HepG2 (cell line): ENCODE results near the gene NAA38. TPM values are rescaled to one million over a fixed set of nuclear protein-coding genes. Genes with fewer than 3 reads are reported as not detected.
A peak's percentile ranks its signal among the peaks of the same experiment; 100 is the strongest.

ENCODE experiments used
- ADNP ChIP-seq: sonication (generic); formaldehyde crosslinking; IDR thresholded peaks from 2 replicates; pipeline ENCODE4 v1.4.0; 2020; ENCODE audit warnings: missing genetic modification reagents
- AGO1 ChIP-seq: fragments of 200-400 bp; formaldehyde crosslinking; IDR thresholded peaks from 2 replicates; pipeline ENCODE4 v1.6.1; 2017; ENCODE audit warnings: mild to moderate bottlenecking, low read depth, low read length, moderate library complexity; ENCODE audit not compliant: poor library complexity, severe bottlenecking
- ATF1 ChIP-seq: IDR thresholded peaks from 2 replicates; pipeline ENCODE4 v1.6.1; 2016; ENCODE audit warnings: mild to moderate bottlenecking, control low read depth
- CCAR2 ChIP-seq: fragments of 200-400 bp; formaldehyde crosslinking; optimal IDR thresholded peaks from 2 replicates; pipeline ENCODE3; 2018; ENCODE audit warnings: low read depth, mild to moderate bottlenecking, low read length, moderate library complexity
- EED ChIP-seq: sonication (generic); formaldehyde crosslinking; IDR thresholded peaks from 2 replicates; pipeline ENCODE4 v1.5.0; 2020; ENCODE audit warnings: mild to moderate bottlenecking, missing genetic modification reagents
- KDM3A ChIP-seq: IDR thresholded peaks from 2 replicates; pipeline ENCODE4 v1.6.1; 2018; ENCODE audit warnings: low read depth, missing compliant biosample characterization
- KMT2A ChIP-seq: sonication (generic); formaldehyde crosslinking; IDR thresholded peaks from 2 replicates; pipeline ENCODE4 v1.4.0; 2020; ENCODE audit warnings: missing genetic modification reagents
- RNF2 ChIP-seq: fragments of 450-650 bp; conservative IDR thresholded peaks from 2 replicates; pipeline ENCODE4 v1.6.1; 2016; ENCODE audit warnings: low read depth
- SETDB1 ChIP-seq: sonication (generic); formaldehyde crosslinking; IDR thresholded peaks from 2 replicates; pipeline ENCODE4 v1.5.1; 2020; ENCODE audit warnings: missing genetic modification reagents, mild to moderate bottlenecking, borderline replicate concordance
- SP5 ChIP-seq: IDR thresholded peaks from 2 replicates; pipeline ENCODE4 v1.6.1; 2016; ENCODE audit warnings: low read depth, borderline replicate concordance
- THYN1 ChIP-seq: sonication (generic); formaldehyde crosslinking; IDR thresholded peaks from 2 replicates; pipeline ENCODE4 v1.8.1; 2023; ENCODE audit warnings: low read depth, mild to moderate bottlenecking, moderate library complexity, missing genetic modification reagents, borderline replicate concordance
- ZMYM4 ChIP-seq: sonication (generic); formaldehyde crosslinking; IDR thresholded peaks from 2 replicates; pipeline ENCODE4 v1.8.1; 2023; ENCODE audit warnings: mild to moderate bottlenecking, missing genetic modification reagents
- ZNF20 ChIP-seq: sonication (generic); formaldehyde crosslinking; IDR thresholded peaks from 2 replicates; pipeline ENCODE4 v1.4.0; 2020; ENCODE audit warnings: mild to moderate bottlenecking, moderate library complexity, missing genetic modification reagents
- ZNF382 ChIP-seq: sonication (generic); formaldehyde crosslinking; IDR thresholded peaks from 2 replicates; pipeline ENCODE4 v1.5.0; 2020; ENCODE audit warnings: missing genetic modification reagents, mild to moderate bottlenecking, borderline replicate concordance
- ZNF543 ChIP-seq: sonication (generic); formaldehyde crosslinking; IDR thresholded peaks from 2 replicates; pipeline ENCODE4 v1.4.0; 2020; ENCODE audit warnings: mild to moderate bottlenecking, missing genetic modification reagents
- ZNF883 ChIP-seq: sonication (generic); formaldehyde crosslinking; IDR thresholded peaks from 2 replicates; pipeline ENCODE4 v1.5.1; 2020; ENCODE audit warnings: mild to moderate bottlenecking, missing genetic modification reagents; ENCODE audit errors: not compliant biosample characterization
- polyA plus RNA-seq, 8 experiments: library from polyadenylated mRNA; depleted of rRNA in 3 of 8; stranded (reverse) in 7 of 8; unstranded in 1 of 8; fragments of >200 nt; fragmentation: Illumina TruSeq in 4 of 8; extraction: Trizol in 4 of 8; gene quantifications; 2 replicates each; pipeline versions ENCODE4 v1.2.1 to v1.2.3, GENCODE V29; 2011 to 2016; ENCODE audit warnings: low read depth in 4 of 8, missing spikeins in 1 of 8, mixed read lengths in 1 of 8; ENCODE audit not compliant: insufficient read depth in 1 of 8
- total RNA-seq, 5 experiments: library from RNA; depleted of rRNA; stranded (reverse); fragments of >200 nt; fragmentation: Illumina TruSeq; extraction: Trizol; gene quantifications; 2 replicates each; pipeline ENCODE4 v1.2.3, GENCODE V29; 2016; ENCODE audit warnings: low read depth in 1 of 5
- TF ChIP-seq, protein P1 (sequence below): sonication (generic); formaldehyde crosslinking; IDR thresholded peaks from 2 replicates; pipeline ENCODE4 v1.5.0; 2020; ENCODE audit warnings: mild to moderate bottlenecking, missing genetic modification reagents, moderate library complexity
- TF ChIP-seq, protein P2 (sequence below): sonication (generic); formaldehyde crosslinking; IDR thresholded peaks from 2 replicates; pipeline ENCODE4 v1.4.0; 2020; ENCODE audit warnings: mild to moderate bottlenecking, missing genetic modification reagents
- TF ChIP-seq, protein P3 (sequence below): sonication (generic); formaldehyde crosslinking; conservative IDR thresholded peaks from 2 replicates; pipeline ENCODE4 v1.8.1; 2023; ENCODE audit warnings: missing genetic modification reagents
- TF ChIP-seq, protein P4 (sequence below): sonication (generic); formaldehyde crosslinking; IDR thresholded peaks from 2 replicates; pipeline ENCODE4 v1.5.0; 2020; ENCODE audit warnings: missing genetic modification reagents
- TF ChIP-seq, protein P5 (sequence below): sonication (generic); formaldehyde crosslinking; IDR thresholded peaks from 2 replicates; pipeline ENCODE4 v1.4.0; 2020; ENCODE audit warnings: missing genetic modification reagents

NAA38 gene
- total and polyA plus RNA-seq, 2 of the 13 experiments (the other 11 are each of a cell fraction or from before 2014, with no cell fraction given), result 46.9 to 91.6 TPM

DNA sequence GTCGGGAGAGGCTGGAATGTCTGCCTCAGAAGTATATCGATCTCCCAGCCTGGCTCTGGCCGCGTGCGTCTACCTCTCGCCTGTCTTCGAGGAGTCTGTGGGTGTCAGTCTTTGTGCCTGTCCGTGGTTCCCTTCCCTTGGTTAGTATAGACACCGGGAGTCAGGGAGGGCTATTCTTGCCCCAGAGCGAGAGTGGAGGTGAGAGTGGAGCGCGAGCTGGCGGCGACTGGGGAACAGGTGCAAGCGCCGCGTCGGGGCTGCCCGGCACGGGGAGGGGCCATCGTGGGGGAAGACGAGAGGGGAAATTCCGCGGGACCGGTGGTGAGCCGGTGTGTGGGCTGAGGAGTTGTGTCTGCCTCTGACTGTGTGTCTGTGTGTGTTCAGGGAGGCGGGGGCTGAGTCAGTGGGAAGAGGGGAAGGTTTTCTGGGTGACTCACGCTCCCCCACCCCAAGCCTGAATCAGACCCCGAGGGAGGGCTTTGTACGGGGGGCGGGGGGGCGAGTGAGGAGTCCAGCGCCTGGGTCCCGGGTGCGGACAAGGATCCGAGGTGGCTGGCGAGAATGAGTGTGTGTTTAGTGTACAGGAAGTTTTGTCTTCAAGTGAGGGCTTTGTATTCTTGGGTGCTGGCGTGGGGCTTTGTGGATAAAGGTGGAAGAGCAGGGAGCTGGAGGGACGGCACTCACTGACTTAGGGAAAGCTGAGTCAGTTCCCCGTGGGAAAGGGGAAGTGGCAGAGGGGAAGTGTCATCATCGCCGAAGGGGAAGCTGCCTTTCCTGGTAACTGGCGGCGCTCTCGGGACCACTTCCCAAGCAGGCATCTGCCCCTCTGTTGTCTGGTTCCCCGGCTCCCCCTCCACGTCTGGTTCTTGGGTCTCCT, 14.7 kb downstream of the NAA38 start (continued):
- TF ChIP-seq, protein P1, sequence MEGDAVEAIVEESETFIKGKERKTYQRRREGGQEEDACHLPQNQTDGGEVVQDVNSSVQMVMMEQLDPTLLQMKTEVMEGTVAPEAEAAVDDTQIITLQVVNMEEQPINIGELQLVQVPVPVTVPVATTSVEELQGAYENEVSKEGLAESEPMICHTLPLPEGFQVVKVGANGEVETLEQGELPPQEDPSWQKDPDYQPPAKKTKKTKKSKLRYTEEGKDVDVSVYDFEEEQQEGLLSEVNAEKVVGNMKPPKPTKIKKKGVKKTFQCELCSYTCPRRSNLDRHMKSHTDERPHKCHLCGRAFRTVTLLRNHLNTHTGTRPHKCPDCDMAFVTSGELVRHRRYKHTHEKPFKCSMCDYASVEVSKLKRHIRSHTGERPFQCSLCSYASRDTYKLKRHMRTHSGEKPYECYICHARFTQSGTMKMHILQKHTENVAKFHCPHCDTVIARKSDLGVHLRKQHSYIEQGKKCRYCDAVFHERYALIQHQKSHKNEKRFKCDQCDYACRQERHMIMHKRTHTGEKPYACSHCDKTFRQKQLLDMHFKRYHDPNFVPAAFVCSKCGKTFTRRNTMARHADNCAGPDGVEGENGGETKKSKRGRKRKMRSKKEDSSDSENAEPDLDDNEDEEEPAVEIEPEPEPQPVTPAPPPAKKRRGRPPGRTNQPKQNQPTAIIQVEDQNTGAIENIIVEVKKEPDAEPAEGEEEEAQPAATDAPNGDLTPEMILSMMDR (CRISPR knock-in tag), result no peak
- no peak for TF ChIP-seq ZNF382
- TF ChIP-seq ATF1 (CRISPR knock-in tag), result no peak
- TF ChIP-seq, protein P2, sequence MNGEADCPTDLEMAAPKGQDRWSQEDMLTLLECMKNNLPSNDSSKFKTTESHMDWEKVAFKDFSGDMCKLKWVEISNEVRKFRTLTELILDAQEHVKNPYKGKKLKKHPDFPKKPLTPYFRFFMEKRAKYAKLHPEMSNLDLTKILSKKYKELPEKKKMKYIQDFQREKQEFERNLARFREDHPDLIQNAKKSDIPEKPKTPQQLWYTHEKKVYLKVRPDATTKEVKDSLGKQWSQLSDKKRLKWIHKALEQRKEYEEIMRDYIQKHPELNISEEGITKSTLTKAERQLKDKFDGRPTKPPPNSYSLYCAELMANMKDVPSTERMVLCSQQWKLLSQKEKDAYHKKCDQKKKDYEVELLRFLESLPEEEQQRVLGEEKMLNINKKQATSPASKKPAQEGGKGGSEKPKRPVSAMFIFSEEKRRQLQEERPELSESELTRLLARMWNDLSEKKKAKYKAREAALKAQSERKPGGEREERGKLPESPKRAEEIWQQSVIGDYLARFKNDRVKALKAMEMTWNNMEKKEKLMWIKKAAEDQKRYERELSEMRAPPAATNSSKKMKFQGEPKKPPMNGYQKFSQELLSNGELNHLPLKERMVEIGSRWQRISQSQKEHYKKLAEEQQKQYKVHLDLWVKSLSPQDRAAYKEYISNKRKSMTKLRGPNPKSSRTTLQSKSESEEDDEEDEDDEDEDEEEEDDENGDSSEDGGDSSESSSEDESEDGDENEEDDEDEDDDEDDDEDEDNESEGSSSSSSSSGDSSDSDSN, result no peak
- no peak for TF ChIP-seq ZNF20
- TF ChIP-seq ZNF543 (CRISPR knock-in tag), result no peak
- TF ChIP-seq KMT2A (CRISPR knock-in tag), result no peak
- TF ChIP-seq ADNP (CRISPR knock-in tag), result no peak
- TF ChIP-seq THYN1, result no peak
- TF ChIP-seq, protein P3, sequence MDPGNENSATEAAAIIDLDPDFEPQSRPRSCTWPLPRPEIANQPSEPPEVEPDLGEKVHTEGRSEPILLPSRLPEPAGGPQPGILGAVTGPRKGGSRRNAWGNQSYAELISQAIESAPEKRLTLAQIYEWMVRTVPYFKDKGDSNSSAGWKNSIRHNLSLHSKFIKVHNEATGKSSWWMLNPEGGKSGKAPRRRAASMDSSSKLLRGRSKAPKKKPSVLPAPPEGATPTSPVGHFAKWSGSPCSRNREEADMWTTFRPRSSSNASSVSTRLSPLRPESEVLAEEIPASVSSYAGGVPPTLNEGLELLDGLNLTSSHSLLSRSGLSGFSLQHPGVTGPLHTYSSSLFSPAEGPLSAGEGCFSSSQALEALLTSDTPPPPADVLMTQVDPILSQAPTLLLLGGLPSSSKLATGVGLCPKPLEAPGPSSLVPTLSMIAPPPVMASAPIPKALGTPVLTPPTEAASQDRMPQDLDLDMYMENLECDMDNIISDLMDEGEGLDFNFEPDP (CRISPR knock-in tag), result no peak
- no peak for TF ChIP-seq SETDB1
- TF ChIP-seq AGO1, result no peak
- TF ChIP-seq, protein P4, sequence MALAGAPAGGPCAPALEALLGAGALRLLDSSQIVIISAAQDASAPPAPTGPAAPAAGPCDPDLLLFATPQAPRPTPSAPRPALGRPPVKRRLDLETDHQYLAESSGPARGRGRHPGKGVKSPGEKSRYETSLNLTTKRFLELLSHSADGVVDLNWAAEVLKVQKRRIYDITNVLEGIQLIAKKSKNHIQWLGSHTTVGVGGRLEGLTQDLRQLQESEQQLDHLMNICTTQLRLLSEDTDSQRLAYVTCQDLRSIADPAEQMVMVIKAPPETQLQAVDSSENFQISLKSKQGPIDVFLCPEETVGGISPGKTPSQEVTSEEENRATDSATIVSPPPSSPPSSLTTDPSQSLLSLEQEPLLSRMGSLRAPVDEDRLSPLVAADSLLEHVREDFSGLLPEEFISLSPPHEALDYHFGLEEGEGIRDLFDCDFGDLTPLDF (CRISPR knock-in tag), result no peak
- no peak for TF ChIP-seq EED
- TF ChIP-seq CCAR2, result no peak
- TF ChIP-seq RNF2, result 0 out of 2 replicates have a peak, but pooled peaks have one; percentile 44
- peak; percentile 49 for TF ChIP-seq ZNF883
- no peak for TF ChIP-seq SP5 (CRISPR knock-in tag)
- TF ChIP-seq, protein P5, sequence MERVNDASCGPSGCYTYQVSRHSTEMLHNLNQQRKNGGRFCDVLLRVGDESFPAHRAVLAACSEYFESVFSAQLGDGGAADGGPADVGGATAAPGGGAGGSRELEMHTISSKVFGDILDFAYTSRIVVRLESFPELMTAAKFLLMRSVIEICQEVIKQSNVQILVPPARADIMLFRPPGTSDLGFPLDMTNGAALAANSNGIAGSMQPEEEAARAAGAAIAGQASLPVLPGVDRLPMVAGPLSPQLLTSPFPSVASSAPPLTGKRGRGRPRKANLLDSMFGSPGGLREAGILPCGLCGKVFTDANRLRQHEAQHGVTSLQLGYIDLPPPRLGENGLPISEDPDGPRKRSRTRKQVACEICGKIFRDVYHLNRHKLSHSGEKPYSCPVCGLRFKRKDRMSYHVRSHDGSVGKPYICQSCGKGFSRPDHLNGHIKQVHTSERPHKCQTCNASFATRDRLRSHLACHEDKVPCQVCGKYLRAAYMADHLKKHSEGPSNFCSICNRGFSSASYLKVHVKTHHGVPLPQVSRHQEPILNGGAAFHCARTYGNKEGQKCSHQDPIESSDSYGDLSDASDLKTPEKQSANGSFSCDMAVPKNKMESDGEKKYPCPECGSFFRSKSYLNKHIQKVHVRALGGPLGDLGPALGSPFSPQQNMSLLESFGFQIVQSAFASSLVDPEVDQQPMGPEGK (CRISPR knock-in tag), result peak; percentile 70; the same call in 1 of the 2 replicates
- TF ChIP-seq ZMYM4 (CRISPR knock-in tag), result no peak
- TF ChIP-seq KDM3A (CRISPR knock-in tag), result no peak
